Measurements from ENCODE around the gene MYBPC1.
"Not testable (repeated sequence)": the region's sequence is repeated elsewhere in the genome, so short reads cannot be mapped to it uniquely, and the experiment has no call there.

Gene MYBPC1, protein sequence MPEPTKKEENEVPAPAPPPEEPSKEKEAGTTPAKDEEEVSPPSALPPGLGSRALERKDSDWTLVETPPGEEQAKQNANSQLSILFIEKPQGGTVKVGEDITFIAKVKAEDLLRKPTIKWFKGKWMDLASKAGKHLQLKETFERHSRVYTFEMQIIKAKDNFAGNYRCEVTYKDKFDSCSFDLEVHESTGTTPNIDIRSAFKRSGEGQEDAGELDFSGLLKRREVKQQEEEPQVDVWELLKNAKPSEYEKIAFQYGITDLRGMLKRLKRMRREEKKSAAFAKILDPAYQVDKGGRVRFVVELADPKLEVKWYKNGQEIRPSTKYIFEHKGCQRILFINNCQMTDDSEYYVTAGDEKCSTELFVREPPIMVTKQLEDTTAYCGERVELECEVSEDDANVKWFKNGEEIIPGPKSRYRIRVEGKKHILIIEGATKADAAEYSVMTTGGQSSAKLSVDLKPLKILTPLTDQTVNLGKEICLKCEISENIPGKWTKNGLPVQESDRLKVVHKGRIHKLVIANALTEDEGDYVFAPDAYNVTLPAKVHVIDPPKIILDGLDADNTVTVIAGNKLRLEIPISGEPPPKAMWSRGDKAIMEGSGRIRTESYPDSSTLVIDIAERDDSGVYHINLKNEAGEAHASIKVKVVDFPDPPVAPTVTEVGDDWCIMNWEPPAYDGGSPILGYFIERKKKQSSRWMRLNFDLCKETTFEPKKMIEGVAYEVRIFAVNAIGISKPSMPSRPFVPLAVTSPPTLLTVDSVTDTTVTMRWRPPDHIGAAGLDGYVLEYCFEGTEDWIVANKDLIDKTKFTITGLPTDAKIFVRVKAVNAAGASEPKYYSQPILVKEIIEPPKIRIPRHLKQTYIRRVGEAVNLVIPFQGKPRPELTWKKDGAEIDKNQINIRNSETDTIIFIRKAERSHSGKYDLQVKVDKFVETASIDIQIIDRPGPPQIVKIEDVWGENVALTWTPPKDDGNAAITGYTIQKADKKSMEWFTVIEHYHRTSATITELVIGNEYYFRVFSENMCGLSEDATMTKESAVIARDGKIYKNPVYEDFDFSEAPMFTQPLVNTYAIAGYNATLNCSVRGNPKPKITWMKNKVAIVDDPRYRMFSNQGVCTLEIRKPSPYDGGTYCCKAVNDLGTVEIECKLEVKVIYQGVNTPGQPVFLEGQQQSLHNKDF

DNA sequence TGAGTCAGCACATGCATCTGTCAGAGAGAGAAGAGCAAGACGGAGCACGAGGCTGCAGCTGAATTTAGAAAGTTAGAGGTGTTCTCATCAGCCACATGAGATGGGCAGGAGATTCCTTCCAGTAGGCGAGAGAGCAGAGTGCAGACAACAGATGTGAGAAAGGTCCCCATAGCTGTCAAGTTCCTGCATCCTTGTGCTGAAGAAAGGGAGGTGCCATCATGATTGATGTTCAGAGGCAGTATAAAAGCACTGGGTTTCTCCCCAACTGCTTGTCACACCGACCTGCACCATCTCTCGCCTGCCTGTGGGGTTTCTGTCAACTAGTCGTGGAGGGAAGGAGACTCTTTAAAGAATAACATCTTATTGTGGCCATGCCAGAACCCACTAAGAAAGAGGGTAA is at the start of gene MYBPC1:
MYBPC1 (plus strand) TSS at position 272 of the 400 bp plus-strand sequence; CDS start at position 372, 100 bp downstream.
- TF ChIP-seq, protein P1, sequence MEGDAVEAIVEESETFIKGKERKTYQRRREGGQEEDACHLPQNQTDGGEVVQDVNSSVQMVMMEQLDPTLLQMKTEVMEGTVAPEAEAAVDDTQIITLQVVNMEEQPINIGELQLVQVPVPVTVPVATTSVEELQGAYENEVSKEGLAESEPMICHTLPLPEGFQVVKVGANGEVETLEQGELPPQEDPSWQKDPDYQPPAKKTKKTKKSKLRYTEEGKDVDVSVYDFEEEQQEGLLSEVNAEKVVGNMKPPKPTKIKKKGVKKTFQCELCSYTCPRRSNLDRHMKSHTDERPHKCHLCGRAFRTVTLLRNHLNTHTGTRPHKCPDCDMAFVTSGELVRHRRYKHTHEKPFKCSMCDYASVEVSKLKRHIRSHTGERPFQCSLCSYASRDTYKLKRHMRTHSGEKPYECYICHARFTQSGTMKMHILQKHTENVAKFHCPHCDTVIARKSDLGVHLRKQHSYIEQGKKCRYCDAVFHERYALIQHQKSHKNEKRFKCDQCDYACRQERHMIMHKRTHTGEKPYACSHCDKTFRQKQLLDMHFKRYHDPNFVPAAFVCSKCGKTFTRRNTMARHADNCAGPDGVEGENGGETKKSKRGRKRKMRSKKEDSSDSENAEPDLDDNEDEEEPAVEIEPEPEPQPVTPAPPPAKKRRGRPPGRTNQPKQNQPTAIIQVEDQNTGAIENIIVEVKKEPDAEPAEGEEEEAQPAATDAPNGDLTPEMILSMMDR (IDR thresholded peaks at IDR 0.05; ENCODE audit: low read depth, low read length): no peak
- no peak for DNase-seq (ENCODE audit: low read depth in 2 of 2)
- no peak within 1 kb of the TSS for H3K4me3 ChIP-seq (replicated peaks in 1 of 2; ENCODE audit: low read depth in 2 of 2, low read length in 2 of 2)

DNA sequence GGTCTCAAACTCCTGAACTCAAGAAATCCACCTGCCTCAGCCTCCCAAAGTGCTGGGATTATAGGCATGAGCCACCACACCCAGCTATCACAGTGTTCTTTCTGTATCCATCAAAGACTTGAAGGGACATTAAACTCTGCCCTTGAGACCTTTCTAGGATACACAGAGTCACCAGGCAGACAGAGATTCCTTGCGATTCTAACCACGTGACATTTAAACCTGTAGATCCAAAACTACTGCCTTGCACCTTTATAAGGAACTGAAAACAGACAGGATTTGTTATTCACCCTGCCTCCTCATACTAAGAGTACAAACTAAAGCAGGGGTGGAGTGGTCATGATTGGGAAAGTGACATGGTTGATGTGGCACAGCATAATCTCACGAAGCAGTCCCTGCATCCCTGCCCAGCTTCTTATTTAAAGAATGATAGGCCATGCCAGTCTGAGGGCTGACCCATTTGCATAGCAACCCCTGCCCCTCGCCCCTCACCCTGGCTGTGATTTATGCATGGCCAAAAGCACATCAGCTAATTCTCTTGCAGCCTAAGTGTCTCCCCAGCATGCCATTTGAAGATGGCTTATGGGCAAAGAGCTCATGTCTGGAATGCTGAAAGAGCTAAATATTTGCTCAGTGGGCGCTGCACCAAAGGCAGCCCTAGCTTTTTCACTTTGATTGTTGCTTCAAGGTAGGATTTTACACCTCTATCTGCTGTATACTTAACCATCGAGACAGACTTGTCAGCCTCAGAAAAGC is 43.2 kb upstream of the MYBPC1 start:
- TF ChIP-seq, protein P1 (IDR thresholded peaks at IDR 0.05; ENCODE audit: low read depth, low read length): no peak
- no peak for DNase-seq (ENCODE audit: low read depth in 2 of 2)
- H3K4me3 ChIP-seq (replicated peaks in 1 of 2; ENCODE audit: low read depth in 2 of 2, low read length in 2 of 2): no peak overlapping the region

DNA sequence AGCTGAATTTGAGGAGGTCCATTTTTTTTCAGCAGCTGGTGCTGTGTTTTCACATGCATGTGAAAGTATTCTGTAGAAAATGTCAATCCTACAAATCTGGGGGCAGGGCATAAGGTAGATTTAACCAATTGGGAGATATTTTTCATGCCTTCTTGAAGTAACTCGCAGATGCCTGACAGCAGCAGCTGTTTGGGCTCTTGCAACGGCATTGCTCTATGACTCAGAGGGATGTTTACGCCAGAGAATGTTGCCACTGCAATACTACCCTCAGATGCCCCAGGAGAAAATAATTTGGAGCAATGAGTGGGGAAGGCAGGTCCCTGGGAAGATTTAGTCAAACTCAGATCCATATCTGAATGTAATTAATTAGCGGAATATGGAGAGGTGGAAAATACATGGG is 42.5 kb upstream of the MYBPC1 start:
- DNase-seq (ENCODE audit: low read depth in 2 of 2): peak; percentile 38 to 41
- no peak overlapping the region for H3K4me3 ChIP-seq (replicated peaks in 1 of 2; ENCODE audit: low read depth in 2 of 2, low read length in 2 of 2)
- TF ChIP-seq, protein P1 (IDR thresholded peaks at IDR 0.05; ENCODE audit: low read depth, low read length): no peak

DNA sequence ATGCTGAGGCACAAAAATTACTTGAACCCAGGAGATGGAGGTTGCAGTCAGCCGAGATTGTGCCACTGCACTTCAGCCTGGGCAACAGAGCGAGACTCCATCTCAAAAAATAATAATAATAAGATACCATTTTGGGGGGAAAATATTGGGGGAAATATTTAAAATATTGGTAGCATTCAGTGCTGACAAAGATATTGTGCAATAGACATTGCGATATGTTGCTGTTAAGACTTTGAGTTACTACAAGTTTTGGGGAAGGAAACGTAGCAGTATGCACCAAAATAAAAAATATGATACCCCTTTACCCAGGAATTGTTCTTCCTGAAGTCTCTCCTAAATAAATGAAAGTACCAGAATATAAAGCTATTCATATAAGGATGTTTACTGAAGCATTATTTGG is 37.7 kb upstream of the MYBPC1 start:
- TF ChIP-seq, protein P1 (IDR thresholded peaks at IDR 0.05; ENCODE audit: low read depth, low read length): no peak
- H3K4me3 ChIP-seq (replicated peaks in 1 of 2; ENCODE audit: low read depth in 2 of 2, low read length in 2 of 2): no peak overlapping the region
- no peak for DNase-seq (ENCODE audit: low read depth in 2 of 2)

DNA sequence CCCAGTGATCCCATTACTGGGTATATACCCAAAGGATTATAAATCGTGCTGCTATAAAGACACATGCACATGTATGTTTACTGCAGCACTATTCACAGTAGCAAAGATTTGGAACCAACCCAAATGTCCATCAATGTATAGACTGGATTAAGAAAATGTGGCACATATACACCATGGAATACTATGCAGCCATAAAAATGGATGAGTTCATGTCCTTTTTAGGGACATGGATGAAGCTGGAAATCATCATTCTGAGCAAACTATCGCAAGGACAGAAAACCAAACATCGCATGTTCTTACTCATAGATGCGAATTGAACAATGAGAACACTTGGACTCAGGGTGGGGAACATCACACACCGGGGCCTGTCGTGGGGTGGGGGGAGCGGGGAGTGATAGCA is 36.0 kb upstream of the MYBPC1 start:
- not testable (repeated sequence) for DNase-seq (ENCODE audit: low read depth in 2 of 2); H3K4me3 ChIP-seq (replicated peaks in 1 of 2; ENCODE audit: low read depth in 2 of 2, low read length in 2 of 2)

DNA sequence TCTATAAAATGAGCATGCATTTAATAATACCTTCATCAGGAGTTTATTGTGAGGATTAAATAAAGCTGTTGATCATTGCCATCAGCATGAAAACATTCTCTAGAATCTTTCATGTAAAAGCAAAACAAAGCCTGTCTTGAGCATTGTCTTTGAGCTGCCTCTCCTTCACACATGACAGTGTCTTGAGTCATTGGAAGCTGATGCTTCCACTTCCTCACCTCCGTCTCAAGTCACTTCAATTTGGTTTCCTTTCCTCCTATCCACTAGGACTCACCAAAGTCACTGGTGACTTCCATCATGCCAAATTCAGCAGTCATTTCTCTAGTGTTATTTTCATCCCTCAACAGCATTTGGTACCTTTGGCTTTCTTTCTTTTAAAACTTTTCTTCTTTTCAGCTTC is 31.6 kb upstream of the MYBPC1 start:
- DNase-seq (ENCODE audit: low read depth in 2 of 2): no peak
- TF ChIP-seq, protein P1 (IDR thresholded peaks at IDR 0.05; ENCODE audit: low read depth, low read length): no peak
- no peak overlapping the region for H3K4me3 ChIP-seq (replicated peaks in 1 of 2; ENCODE audit: low read depth in 2 of 2, low read length in 2 of 2)
